Measurements from ENCODE around the gene CAMTA1.

Gene CAMTA1

DNA sequence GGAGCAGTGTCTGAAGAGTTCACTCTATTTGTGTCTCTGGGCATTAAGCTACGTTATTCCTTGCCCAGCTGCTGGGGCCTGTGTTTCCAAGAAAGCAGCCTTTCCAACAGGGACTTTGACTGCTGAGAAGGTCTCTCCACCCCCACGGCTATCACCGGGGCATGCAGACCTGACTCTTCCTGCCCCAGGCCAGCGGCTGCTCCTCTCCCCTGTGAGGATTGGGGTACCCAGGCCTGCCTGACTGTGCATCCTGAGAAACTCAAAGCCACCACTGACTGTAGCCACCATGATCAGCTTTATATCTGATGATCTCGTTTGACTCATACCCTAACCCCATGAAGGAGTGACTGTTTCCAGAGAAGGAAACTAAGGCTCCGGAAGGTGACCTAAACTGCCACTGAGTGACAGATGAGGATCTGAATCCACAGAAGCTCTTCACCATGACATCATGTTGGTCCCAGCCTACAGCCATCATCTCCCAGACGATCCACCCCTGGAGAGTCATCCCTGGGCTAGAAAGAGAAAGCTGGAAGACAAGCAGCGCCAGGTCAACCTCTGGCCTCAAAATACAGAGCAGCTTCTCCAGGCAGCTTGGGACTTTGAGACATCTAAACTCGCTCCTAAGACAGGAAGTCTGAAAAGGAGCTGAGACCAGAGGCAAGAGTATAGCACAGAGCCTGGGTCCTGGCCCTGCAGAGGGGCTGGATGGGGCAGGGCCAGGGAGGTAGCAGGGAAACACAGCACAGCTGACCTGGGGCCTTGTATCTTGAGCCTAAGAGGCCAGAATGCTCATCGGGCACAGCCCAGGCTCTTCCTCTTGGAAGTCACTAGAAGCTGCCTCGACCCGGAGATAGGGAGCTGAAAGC lies 741.8 kb downstream of the CAMTA1 start:
- H3K4me3 ChIP-seq (ENCODE audit: low read length), result no peak overlapping the region
- no peak for TF ChIP-seq ZNF274 (IDR thresholded peaks at IDR 0.05; ENCODE audit: low read depth, low read length)

DNA sequence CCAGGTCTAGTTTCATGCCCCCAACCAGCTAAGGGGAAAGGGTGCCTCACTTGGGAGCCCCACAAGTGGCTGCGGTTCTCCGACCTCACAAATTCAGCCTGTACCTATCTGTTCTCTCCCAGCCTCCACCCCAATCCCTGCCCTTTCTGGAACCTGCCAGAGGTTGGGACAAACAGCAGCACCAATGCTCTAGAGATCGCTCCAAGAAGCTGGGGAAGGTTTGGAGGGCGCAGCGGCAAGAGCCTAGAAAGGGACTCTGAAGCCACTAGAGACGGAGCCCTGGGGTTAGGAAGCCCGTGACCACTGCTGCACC lies 742.4 kb downstream of the CAMTA1 start:
- no peak overlapping the region for H3K4me3 ChIP-seq (ENCODE audit: low read length)
- TF ChIP-seq ZNF274 (IDR thresholded peaks at IDR 0.05; ENCODE audit: low read depth, low read length), result no peak

DNA sequence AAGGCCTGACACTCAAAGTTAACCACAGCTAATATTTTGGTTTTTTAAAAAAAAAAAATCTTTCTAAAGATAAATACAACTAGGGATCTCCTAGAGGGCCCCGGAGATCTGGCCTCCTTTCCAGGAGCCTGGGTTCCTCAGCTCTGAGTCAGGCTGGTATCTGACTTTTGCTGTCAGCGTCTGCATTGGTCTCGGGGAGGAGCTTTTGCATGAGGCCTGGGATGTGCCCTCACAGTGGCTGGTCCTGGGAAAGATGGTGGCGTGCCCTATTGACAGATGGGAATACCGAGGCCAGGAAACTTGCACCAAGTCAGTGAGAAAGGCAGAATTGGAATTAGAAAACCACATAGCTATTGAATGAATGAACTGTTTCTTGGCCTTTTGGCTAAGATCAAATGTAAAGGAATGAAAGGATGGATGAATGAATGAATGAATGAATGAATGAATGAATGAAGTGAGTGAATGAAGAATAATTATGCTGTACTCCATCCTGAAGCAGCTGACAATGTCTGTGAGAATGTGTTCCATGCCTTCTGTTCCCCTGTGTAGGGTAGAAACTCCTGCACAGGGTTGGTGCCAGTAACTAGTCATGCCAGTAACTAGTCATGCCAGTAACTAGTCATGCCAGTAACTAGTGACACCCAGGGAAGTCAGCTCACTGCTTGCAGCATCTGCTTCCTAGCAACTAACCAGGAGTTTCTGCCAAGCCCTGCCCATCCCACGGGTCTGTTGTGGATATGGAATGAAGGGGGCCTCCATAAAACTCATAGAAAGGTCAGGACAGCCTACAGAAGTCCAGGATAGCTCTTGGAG lies 743.3 kb downstream of the CAMTA1 start:
- TF ChIP-seq ZNF274 (IDR thresholded peaks at IDR 0.05; ENCODE audit: low read depth, low read length), result no peak
- no peak overlapping the region for H3K4me3 ChIP-seq (ENCODE audit: low read length)

DNA sequence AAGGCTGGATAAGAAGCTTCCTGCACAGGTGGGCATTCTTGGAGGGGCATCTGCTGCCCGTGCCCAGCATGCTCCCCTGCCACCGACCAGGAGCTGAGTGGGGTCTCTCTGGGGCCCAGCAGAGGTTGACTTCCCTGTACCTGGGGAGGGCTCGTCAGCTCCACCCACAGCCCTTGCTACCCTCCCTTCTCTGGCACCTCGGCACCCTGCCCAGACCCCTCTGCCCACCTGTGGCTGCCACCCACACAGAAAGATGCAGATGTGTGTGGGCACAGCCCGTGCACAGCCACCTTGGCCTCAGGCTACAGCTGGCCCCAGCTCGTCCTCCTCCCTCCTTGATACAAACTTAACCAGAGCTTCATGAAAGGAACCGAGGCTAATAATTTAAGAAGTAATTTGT lies 744.7 kb downstream of the CAMTA1 start:
- no peak for TF ChIP-seq ZNF274 (IDR thresholded peaks at IDR 0.05; ENCODE audit: low read depth, low read length)
- H3K4me3 ChIP-seq (ENCODE audit: low read length), result no peak overlapping the region

GRCh38 chr1:7531562-7532340 lies 746.5 kb downstream of the CAMTA1 start:
- TF ChIP-seq ZNF274 (IDR thresholded peaks at IDR 0.05; ENCODE audit: low read depth, low read length), result no peak
- H3K4me3 ChIP-seq (ENCODE audit: low read length), result no peak overlapping the region

- H3K4me3 ChIP-seq (ENCODE audit: low read length), result no peak overlapping the region
- TF ChIP-seq ZNF274 (IDR thresholded peaks at IDR 0.05; ENCODE audit: low read depth, low read length), result no peak
These were observed 747.8 kb downstream of the CAMTA1 start for GRCh38 chr1:7533006-7533405.

DNA sequence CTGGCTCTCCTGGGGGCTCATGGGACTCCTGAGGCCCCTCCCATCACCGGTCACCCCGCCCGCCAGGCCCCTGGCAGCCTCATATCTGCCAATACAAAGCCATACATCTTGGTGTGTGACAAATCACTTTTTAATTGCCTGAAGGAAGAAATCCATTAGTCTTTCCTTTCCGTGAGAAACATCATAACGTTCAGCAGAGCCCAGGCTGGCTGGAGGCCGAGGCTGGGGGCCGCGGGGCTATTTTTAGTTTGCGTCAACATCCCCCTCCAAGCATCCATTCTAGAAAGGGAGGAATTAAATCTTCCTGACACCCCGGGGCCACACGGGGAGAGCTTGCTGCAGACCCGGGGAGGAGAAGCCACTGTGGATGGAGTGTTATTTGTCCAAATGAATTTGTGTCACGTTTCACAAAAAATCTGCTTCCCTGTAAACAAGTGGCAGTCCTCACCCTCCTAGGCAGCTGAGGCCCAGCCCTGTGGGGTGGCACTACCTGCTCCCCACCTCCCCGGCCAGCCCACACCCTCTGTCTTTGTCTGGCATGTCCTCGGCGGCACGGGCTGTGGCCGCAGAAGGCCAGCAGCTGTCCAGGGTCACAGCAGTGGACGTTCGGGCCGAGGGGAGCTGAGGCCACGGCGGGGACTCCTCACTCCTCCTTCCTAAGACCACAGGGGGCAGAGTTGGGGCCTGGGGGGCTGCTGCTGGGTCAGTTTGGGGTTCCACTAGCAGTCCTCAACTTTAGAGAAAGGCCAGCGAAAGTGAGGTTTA lies 749.0 kb downstream of the CAMTA1 start:
- no peak overlapping the region for H3K4me3 ChIP-seq (ENCODE audit: low read length)
- no peak for TF ChIP-seq ZNF274 (IDR thresholded peaks at IDR 0.05; ENCODE audit: low read depth, low read length)

DNA sequence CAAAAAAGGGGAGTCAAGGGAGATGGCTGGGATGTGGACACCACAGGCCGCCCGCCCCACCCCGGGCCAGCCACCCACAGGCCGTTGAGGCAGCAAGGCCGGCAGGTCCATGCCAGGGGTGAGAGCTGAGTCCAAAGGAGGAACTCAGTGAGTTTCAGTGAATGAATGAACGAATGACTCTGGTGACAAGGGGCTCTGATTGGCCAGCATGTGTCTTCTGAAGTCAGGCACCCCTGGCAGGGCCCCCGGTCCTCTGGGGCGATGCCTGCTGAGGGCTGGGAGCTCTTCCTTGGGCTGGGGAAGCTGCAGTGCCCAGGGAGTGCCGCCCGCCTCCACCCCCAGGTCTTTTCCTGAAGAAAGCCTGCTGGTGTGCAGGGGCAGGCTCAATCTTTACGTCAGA lies 749.8 kb downstream of the CAMTA1 start:
- H3K4me3 ChIP-seq (ENCODE audit: low read length), result no peak overlapping the region

DNA sequence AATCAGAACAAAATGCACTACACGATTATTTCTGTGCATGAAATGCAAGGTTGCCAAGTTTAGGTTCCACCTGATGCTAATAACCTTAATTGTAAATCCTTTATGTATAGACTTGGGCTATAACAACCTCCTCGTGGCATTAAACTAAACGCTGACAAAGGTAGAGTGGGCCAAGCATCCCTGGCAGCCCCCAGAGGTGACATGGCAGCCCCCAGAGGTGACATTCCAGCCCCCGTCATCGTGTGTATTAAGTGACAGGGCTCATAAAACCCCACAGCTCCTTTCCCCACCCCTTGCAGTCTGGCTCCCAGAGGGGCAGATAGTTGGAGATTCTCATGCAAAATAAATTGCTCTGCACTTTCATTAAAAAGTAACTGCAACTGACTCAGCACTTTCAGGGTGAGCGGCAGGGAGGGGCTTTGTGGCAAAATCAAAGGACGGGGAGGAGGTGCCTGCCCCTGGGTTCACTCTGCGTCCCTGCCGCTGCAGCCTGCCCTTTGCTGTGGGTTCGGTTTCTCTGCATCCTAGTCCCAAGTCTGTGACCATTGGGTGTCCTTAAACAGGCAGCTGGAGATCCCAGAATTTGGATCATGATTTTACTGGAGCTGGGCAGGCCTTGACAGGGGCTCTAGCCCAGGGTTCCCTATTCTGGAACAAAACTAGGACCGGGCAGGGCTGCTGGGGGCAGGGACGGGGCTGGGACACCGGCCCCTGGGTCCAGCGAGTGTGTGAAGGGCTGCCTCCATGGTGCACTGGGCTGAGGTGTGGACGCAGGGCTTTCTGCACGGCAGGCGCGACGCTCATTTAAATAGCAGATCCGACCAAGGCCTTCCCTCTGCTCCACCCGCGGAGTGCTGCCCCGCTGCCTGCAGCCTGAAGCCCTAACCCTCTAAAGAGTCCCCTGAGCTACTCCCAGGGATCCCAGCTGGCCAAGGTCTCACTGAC lies 751.0 kb downstream of the CAMTA1 start:
- H3K4me3 ChIP-seq (ENCODE audit: low read length), result no peak overlapping the region
- TF ChIP-seq ZNF274 (IDR thresholded peaks at IDR 0.05; ENCODE audit: low read depth, low read length), result no peak

More for the DNA sequence above, 749.8 kb downstream of the CAMTA1 start:
- TF ChIP-seq ZNF274 (IDR thresholded peaks at IDR 0.05; ENCODE audit: low read depth, low read length), result no peak

- H3K4me3 ChIP-seq (ENCODE audit: low read length), result no peak overlapping the region
- TF ChIP-seq ZNF274 (IDR thresholded peaks at IDR 0.05; ENCODE audit: low read depth, low read length), result no peak
These were observed 751.8 kb downstream of the CAMTA1 start for GRCh38 chr1:7536891-7537591.

GRCh38 chr1:7538033-7538432 lies 752.8 kb downstream of the CAMTA1 start:
- no peak for TF ChIP-seq ZNF274 (IDR thresholded peaks at IDR 0.05; ENCODE audit: low read depth, low read length)

More at GRCh38 chr1:7538033-7538432, 752.8 kb downstream of the CAMTA1 start:
- no peak overlapping the region for H3K4me3 ChIP-seq (ENCODE audit: low read length)

All from GM08714 (cell line).